GM06990 (cell line): ENCODE data around the gene TMEM9B.

Experiments used
- DNase-seq: peaks from one replicate; pipeline ENCODE4 v3.0.0-alpha.2; 2011; ENCODE audit not compliant: insufficient read length; ENCODE audit errors: extremely low read depth
- H3K27me3 ChIP-seq: replicated peaks from 2 replicates; pipeline ENCODE4 v1.6.0; 2011; ENCODE audit warnings: low read length; ENCODE audit not compliant: control insufficient read depth, insufficient read depth
- H3K36me3 ChIP-seq: 2 replicates; pipeline ENCODE4 v1.5.1; 2011; ENCODE audit warnings: low read length; ENCODE audit not compliant: control insufficient read depth, insufficient read depth
- H3K4me3 ChIP-seq: replicated peaks from 2 replicates; pipeline ENCODE4 v1.5.1; 2011; ENCODE audit warnings: low read depth, mild to moderate bottlenecking, control low read depth, low read length
- TF ChIP-seq, protein P1 (sequence below): IDR thresholded peaks from 2 replicates; pipeline ENCODE4 v1.5.1; 2011; ENCODE audit warnings: low read length, control low read depth, mild to moderate bottlenecking, inconsistent platforms; ENCODE audit not compliant: insufficient read depth, poor library complexity, severe bottlenecking

The TMEM9B gene

GRCh38 chr11:8910649-8911026, 53.6 kb downstream of the TMEM9B start:
- Histone ChIP-seq H3K36me3 (no peaks in the 10 kb centered on the region), H3K4me3 (peak overlapping the region; percentile 77), H3K27me3 (no peaks in the 10 kb centered on the region)
- DNase-seq: no peak
- TF ChIP-seq, protein P1, sequence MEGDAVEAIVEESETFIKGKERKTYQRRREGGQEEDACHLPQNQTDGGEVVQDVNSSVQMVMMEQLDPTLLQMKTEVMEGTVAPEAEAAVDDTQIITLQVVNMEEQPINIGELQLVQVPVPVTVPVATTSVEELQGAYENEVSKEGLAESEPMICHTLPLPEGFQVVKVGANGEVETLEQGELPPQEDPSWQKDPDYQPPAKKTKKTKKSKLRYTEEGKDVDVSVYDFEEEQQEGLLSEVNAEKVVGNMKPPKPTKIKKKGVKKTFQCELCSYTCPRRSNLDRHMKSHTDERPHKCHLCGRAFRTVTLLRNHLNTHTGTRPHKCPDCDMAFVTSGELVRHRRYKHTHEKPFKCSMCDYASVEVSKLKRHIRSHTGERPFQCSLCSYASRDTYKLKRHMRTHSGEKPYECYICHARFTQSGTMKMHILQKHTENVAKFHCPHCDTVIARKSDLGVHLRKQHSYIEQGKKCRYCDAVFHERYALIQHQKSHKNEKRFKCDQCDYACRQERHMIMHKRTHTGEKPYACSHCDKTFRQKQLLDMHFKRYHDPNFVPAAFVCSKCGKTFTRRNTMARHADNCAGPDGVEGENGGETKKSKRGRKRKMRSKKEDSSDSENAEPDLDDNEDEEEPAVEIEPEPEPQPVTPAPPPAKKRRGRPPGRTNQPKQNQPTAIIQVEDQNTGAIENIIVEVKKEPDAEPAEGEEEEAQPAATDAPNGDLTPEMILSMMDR: no peak

DNA sequence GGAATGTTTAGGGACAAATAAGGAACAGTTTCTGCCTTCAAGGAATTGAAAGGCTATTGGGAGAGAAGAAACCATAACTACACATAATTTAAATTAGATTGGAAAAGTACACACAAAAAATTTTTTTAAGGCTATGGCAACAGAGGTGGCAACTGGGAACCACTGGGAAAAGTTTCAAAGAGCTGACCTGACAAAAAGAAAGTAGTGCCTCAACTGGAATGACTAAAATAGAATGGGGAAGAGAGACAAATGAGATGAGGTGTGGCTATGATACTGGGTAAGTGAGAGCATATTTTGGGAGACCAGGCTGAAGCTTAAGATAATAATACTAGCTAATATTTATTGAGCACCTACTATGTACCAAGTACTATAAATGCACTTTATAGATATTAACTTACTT, 56.1 kb downstream of the TMEM9B start:
- no peaks in the 10 kb centered on the region for H3K36me3 ChIP-seq
- H3K27me3 ChIP-seq: no peaks in the 10 kb centered on the region
- TF ChIP-seq, protein P1: no peak
- no peak overlapping the region for H3K4me3 ChIP-seq
- DNase-seq: no peak

DNA sequence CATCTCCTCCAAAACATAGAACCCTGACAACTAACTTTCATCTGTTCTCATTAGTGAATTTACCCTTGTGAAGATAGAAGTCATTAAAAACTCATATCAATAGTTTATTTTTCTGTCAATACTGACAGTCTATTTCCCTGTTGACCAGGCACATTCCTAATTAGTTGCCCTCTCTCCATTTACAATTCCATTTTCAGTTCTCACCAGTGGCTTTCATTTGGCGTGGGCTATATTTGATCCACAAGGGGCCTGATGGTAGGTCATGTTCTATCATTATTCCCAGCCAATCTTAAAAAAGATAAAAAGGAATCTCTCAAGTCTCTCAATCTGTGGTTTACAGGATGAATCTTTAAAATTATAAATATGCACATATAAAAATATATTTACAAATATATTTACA, 57.1 kb downstream of the TMEM9B start:
- Histone ChIP-seq H3K4me3 (no peak overlapping the region), H3K36me3 (no peaks in the 10 kb centered on the region), H3K27me3 (no peaks in the 10 kb centered on the region)
- TF ChIP-seq, protein P1: no peak
- no peak for DNase-seq

- Histone ChIP-seq H3K36me3 (no peaks in the 10 kb centered on the region), H3K27me3 (no peaks in the 10 kb centered on the region), H3K4me3 (no peak overlapping the region)
- no peak for DNase-seq
- TF ChIP-seq, protein P1: no peak
These were observed 58.6 kb downstream of the TMEM9B start for GRCh38 chr11:8905528-8906165.

GRCh38 chr11:8899119-8899753, 65.0 kb downstream of the TMEM9B start:
- Histone ChIP-seq H3K4me3 (no peak overlapping the region), H3K27me3 (no peaks in the 10 kb centered on the region), H3K36me3 (no peaks in the 10 kb centered on the region)
- TF ChIP-seq, protein P1: no peak
- no peak for DNase-seq
